Muscle layer of colon (tissue), 2 donors: ENCODE measurements around the gene HMGN1.

Source experiments
- H3K27ac ChIP-seq: one replicate; pipeline ENCODE4 v1.7.0; 2013; ENCODE audit warnings: low read depth, mild to moderate bottlenecking, low read length, moderate library complexity
- H3K27me3 ChIP-seq, 2 donors: one replicate each; pipeline ENCODE4 v1.7.0; 2013; ENCODE audit warnings: low read length in 2 of 2, mild to moderate bottlenecking in 2 of 2; ENCODE audit not compliant: insufficient read depth in 2 of 2, control insufficient read depth in 1 of 2
- H3K36me3 ChIP-seq: one replicate; pipeline ENCODE4 v1.7.0; 2013; ENCODE audit warnings: mild to moderate bottlenecking, low read length; ENCODE audit not compliant: insufficient read depth
- H3K4me1 ChIP-seq: one replicate; pipeline ENCODE4 v1.7.0; 2013; ENCODE audit warnings: mild to moderate bottlenecking, low read length; ENCODE audit not compliant: insufficient read depth
- H3K4me3 ChIP-seq, 2 donors: one replicate each; pipeline ENCODE4 v1.7.0; 2013; ENCODE audit warnings: low read length in 2 of 2, low read depth in 1 of 2, mild to moderate bottlenecking in 1 of 2, moderate library complexity in 1 of 2
- H3K9ac ChIP-seq: one replicate; pipeline ENCODE4 v1.7.0; 2013; ENCODE audit warnings: low read length
- H3K9me3 ChIP-seq: one replicate; pipeline ENCODE4 v1.7.0; 2013; ENCODE audit warnings: mild to moderate bottlenecking, low read length
- donor health status: abdominal sarcoma.
- donor health status: Adenocarcinoma of cecum.

The HMGN1 gene

DNA sequence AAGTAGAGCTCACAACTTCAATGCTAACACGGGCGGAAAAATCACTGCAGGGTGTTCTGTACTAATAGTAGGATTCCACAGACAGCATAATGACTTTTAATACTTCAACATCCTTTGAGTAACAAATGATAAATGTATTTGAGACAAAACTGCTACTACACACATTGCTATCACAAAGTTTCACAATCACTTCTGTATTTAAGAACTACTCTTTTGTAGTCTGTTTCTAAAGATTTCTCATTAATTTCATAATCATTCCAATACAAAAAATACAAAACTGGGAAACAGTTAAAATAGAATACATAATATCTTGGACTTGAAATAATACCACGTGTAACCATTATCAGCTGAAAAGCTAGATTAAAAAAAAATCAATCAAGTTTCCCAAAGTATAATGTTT, 2.7 kb downstream of the HMGN1 start:
- Histone ChIP-seq H3K27me3 (no peaks in the 10 kb centered on the region), H3K9me3 (no peaks in the 10 kb centered on the region), H3K9ac (no peak overlapping the region), H3K4me3 (no peak overlapping the region), H3K27ac (no peak overlapping the region), H3K4me1 (peaks cover 23% of the 10 kb centered on the region), H3K36me3 (peaks cover 24% of the 10 kb centered on the region)

DNA sequence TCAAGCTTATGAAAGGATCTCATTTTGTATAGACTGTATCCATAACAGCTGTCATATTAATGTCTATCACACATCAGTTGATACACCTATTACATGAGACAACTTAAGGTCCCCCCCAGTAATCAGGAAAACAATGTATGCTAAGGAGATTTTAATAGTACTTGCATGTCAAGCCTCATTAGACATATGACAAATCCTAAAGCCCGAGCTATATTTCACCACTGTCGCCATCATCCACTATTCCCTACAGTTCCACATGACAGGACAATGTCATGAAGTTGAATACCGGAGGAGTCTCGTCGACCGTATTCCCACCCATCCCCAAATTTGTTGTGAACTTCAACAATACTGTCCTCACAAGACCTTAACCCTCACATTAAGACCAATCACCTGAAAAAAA, 3.4 kb downstream of the HMGN1 start:
- Histone ChIP-seq H3K27me3 (no peaks in the 10 kb centered on the region), H3K4me1 (peaks cover 23% of the 10 kb centered on the region), H3K27ac (no peak overlapping the region), H3K4me3 (no peak overlapping the region), H3K9me3 (no peaks in the 10 kb centered on the region), H3K36me3 (peaks cover 30% of the 10 kb centered on the region), H3K9ac (no peak overlapping the region)

DNA sequence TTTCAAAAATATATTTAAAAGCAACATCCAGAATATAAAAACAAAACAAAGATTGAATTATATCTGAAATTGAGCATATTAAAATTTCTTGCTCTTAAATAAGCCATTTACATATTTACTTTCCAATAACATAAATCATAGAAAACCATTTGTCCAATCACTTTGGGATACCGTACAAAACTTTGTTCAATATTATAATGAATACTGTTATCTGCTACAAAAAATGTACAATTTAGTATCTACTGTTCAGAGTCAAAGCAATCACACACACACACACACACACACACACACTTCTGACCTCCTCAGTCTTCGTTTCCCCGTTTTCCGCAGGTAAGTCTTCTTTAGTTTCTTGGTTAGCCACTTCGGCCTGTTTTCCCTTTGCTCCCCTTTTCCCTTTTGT, 4.0 kb downstream of the HMGN1 start:
- H3K4me3 ChIP-seq = no peak overlapping the region
- no peaks in the 10 kb centered on the region for H3K27me3 ChIP-seq
- no peak overlapping the region for H3K9ac ChIP-seq
- H3K36me3 ChIP-seq = peaks cover 30% of the 10 kb centered on the region
- no peak overlapping the region for H3K27ac ChIP-seq
- no peaks in the 10 kb centered on the region for H3K9me3 ChIP-seq
- H3K4me1 ChIP-seq = peaks cover 23% of the 10 kb centered on the region

DNA sequence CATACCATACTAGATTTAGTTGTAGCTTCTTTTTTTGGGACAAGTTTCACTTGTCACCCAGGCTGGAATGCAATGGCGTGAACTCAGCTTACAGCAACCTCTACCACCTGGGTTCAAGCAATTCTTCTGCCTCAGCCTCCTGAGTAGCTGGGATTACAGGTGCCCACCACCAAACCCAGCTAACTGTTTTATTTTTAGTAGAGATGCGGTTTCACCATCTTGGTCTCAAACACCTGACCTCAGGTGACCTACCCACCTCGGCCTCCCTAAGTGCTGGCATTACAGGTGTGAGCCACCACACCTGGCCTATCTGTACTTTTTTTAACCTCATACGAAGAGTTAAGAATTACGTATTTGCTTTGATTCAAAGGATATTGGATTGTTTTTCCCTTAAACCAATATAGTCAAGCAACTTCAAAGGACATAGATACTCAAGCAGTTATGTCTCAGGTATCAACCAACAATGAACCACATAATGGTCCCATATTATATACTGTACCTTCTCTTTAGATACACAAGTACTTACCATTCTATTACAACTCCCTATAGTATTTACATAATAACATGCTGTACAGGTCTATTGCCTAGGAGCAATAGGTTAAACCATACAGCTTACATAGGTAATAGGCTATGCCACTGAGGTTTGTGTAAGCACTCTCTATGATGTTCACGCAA, 7.5 kb downstream of the HMGN1 start:
- no peak overlapping the region for H3K4me3 ChIP-seq
- H3K4me1 ChIP-seq = peaks cover 9% of the 10 kb centered on the region
- no peaks in the 10 kb centered on the region for H3K27me3 ChIP-seq
- H3K9me3 ChIP-seq = no peaks in the 10 kb centered on the region
- no peak overlapping the region for H3K9ac ChIP-seq
- no peak overlapping the region for H3K27ac ChIP-seq
- H3K36me3 ChIP-seq = peaks cover 30% of the 10 kb centered on the region

DNA sequence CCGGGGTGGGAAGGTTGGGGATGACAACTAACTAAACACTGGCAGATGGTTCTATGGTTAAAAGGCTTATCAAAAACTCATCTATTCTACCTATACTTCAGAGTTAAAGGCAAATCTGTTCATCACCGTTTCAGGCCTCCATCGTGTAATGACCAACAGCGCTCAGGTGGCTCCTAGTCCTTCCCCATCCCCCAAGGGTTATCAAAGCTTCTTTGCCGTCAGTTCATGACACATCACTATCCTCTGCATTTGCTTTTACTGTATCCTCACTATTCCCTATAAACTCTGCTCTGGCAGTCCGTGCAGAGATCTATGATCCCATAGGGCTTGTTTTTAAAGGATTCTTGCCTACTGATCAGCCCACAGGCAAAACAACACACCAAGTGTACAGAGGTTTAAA, 8.2 kb downstream of the HMGN1 start:
- Histone ChIP-seq H3K4me1 (peaks cover 5% of the 10 kb centered on the region), H3K9ac (no peak overlapping the region), H3K27ac (no peak overlapping the region), H3K27me3 (no peaks in the 10 kb centered on the region), H3K36me3 (peaks cover 27% of the 10 kb centered on the region), H3K4me3 (no peak overlapping the region), H3K9me3 (no peaks in the 10 kb centered on the region)

DNA sequence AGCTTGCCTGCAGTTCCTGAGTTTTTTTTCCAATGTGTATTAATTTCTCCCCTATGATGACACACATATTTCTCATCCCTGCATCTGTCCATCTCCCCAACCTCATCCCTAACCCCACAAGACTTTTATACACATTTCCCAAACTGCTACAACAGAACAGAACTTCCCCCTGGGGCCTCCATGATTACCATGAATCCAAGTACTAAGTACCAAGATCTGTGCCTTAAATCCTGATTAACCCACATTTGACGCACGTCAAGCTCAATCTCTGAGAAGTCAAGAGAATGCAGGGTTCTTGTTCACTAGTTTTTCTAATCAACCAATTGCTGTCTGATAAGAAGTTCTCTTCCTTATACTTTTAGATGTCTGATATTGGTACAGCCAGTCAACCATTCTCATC, 9.7 kb downstream of the HMGN1 start:
- Histone ChIP-seq H3K27ac (no peak overlapping the region), H3K4me1 (no peaks in the 10 kb centered on the region), H3K36me3 (peaks cover 22% of the 10 kb centered on the region), H3K4me3 (no peak overlapping the region), H3K27me3 (no peaks in the 10 kb centered on the region), H3K9ac (no peak overlapping the region), H3K9me3 (no peaks in the 10 kb centered on the region)

DNA sequence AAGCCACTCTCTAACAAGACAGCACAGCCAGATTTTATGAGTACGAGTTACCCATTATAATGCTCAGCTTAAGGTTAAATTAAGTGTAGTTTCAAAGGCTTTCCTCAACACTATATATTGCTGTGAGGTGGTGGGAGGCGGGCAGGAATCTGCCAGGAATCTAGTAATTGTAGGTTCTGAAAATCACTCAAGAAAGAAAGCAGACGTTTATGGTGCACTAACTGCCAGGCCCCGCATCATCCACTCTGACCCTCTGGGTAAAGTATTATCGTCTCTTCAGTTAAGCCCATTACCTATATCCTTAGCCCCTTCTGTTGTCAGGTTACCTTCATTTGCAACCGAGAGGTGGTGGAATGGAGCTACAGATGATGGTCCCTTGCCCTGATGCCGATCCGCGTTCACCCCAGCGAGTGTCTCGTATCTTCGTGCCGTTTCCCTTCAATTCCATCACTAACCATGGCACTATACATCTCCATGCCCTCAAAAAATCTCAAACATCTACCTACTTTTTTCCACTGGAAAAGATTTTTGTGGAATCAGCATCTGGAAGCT, 12.4 kb downstream of the HMGN1 start:
- Histone ChIP-seq H3K4me3 (no peak overlapping the region), H3K36me3 (peaks cover 9% of the 10 kb centered on the region), H3K27me3 (no peaks in the 10 kb centered on the region), H3K9me3 (no peaks in the 10 kb centered on the region), H3K9ac (no peak overlapping the region), H3K4me1 (no peaks in the 10 kb centered on the region), H3K27ac (no peak overlapping the region)

DNA sequence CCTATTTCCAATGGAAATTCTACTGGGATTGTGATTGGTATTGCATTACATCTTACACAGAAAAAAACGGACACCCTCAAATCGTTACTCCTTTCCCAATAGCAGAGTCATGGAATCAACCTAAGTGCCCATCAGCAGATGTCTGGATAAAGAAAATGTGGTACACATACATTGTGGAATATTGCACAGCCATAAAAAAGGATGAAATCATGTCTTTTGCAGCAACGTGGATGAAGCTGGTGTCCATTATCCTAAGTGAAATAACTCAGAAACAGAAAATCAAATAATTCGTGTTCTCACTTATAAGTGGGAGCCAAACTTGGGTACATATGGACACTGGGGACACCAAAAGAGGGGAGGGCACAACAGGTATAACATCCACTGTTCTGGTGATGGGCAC, 14.3 kb downstream of the HMGN1 start:
- Histone ChIP-seq H3K9me3 (no peaks in the 10 kb centered on the region), H3K36me3 (no peaks in the 10 kb centered on the region), H3K27ac (no peak overlapping the region), H3K27me3 (no peaks in the 10 kb centered on the region), H3K9ac (no peak overlapping the region), H3K4me1 (no peaks in the 10 kb centered on the region), H3K4me3 (no peak overlapping the region)

DNA sequence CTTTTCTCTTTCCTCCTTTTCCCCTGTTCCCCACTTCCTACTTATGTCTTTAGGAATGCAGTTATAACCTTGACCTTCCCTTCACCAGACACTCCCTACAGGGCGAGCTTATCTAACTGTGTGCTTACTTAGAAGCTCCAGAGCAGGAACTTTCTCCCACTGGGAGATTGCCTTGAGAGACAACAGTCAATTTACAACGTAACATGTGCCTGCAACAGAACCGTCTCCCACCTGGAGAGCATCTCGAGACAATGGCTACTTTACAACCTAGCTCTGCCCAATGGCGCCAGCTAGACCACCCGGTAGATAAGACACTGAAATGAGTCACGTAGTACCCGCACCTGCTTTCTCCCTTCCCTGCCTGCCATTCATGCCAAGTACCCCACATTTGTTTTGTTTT, 16.7 kb downstream of the HMGN1 start:
- Histone ChIP-seq H3K36me3 (no peaks in the 10 kb centered on the region), H3K4me1 (no peaks in the 10 kb centered on the region), H3K27me3 (no peaks in the 10 kb centered on the region), H3K4me3 (no peak overlapping the region), H3K27ac (no peak overlapping the region), H3K9ac (no peak overlapping the region), H3K9me3 (no peaks in the 10 kb centered on the region)

DNA sequence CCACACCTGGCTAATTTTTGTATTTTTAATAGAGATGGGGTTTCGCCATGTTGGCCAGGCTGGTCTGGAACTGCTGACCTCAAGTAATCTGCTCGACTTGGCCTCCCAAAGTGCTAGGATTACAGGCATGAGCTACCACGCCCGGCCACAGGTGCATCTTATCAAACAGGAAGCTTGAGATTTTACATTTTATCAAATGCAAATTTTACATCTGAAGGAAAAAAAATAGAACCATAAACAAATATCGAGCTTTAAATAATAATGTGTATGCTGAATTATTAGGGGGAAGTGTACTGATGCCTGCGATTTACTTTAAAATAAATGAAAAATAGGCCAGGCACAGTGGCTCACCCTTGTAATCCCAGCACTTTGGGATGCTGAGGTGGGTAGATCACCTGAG, 18.9 kb downstream of the HMGN1 start:
- Histone ChIP-seq H3K27me3 (no peaks in the 10 kb centered on the region), H3K9me3 (no peaks in the 10 kb centered on the region), H3K9ac (no peak overlapping the region), H3K27ac (no peak overlapping the region), H3K4me3 (no peak overlapping the region), H3K36me3 (no peaks in the 10 kb centered on the region), H3K4me1 (no peaks in the 10 kb centered on the region)

DNA sequence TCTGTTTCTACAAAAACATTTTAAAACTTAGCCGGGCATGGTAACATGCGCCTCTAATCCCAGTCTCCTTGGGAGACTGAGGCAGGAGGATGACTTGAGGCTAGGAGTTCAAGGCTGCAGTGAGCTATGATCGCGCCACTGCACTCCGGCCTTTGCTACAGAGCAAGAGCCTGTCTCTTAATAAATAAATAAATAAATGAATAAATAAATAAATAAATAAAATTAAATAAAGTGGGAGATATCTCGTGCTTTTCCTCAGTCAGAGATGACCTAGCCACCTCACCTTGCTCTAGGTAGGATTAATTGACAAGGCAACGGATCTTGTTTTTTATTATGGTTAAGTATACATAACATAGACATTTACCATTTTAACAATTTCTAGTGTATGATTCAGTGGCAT, 21.2 kb downstream of the HMGN1 start:
- H3K4me1 ChIP-seq = no peaks in the 10 kb centered on the region
- no peaks in the 10 kb centered on the region for H3K27me3 ChIP-seq
- no peak overlapping the region for H3K9ac ChIP-seq
- H3K9me3 ChIP-seq = no peaks in the 10 kb centered on the region
- no peaks in the 10 kb centered on the region for H3K36me3 ChIP-seq
- H3K4me3 ChIP-seq = no peak overlapping the region
- no peak overlapping the region for H3K27ac ChIP-seq

DNA sequence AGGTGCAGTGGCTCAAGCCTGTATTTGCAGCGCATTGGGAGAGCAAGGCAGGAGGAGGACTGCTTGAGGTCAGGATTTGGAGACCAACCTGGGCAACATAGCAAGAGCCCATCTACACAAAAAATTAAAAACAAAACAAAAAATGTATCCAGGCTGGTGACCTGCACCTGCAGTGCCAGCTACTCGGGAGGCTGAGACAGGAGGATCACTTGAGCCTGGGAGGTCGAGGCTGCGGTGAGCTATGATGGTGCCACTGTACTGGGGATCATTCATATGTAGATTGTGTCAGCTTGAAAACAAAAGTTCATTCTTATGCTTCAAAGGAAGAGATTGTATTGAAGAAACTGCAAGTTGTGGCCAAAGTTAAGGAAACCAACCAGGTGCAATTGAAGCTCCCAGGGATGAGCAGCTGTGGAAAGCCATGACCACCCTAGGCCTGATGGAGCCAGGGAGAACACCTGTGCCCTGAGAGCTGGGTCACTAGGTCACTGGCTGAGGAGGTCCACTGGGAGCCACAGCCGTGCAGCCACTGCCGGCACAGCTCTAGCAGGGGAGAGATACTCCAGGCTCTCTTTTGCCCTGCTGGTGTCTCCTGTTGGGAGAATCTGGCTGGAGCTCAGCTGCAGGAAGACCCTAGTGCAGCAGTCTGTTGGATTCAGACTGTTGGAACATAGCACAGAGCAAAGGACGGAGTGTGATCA, 22.1 kb downstream of the HMGN1 start:
- no peaks in the 10 kb centered on the region for H3K4me1 ChIP-seq
- no peaks in the 10 kb centered on the region for H3K27me3 ChIP-seq
- no peaks in the 10 kb centered on the region for H3K36me3 ChIP-seq
- no peak overlapping the region for H3K4me3 ChIP-seq
- no peak overlapping the region for H3K27ac ChIP-seq
- no peaks in the 10 kb centered on the region for H3K9me3 ChIP-seq
- no peak overlapping the region for H3K9ac ChIP-seq
